Measurements from ENCODE around the gene TTC23.

The TTC23 gene

GRCh38 chr15:99168601-99169580, 80.5 kb downstream of the TTC23 start:
- H3K4me3 ChIP-seq (ENCODE audit: low read depth, low read length), result no peak overlapping the region
- DNase-seq (ENCODE audit: low read depth), result no peak
- TF ChIP-seq CTCF (IDR thresholded peaks at IDR 0.05; ENCODE audit: low read depth, low read length, missing control alignments), result no peak

GRCh38 chr15:99167640-99168039, 81.7 kb downstream of the TTC23 start:
- no peak for DNase-seq (ENCODE audit: low read depth)
- no peak overlapping the region for H3K4me3 ChIP-seq (ENCODE audit: low read depth, low read length)
- no peak for TF ChIP-seq CTCF (IDR thresholded peaks at IDR 0.05; ENCODE audit: low read depth, low read length, missing control alignments)

- DNase-seq (ENCODE audit: low read depth), result no peak
- no peak overlapping the region for H3K4me3 ChIP-seq (ENCODE audit: low read depth, low read length)
- no peak for TF ChIP-seq CTCF (IDR thresholded peaks at IDR 0.05; ENCODE audit: low read depth, low read length, missing control alignments)
Measured at GRCh38 chr15:99167201-99167600, 82.2 kb downstream of the TTC23 start.

- TF ChIP-seq CTCF (IDR thresholded peaks at IDR 0.05; ENCODE audit: low read depth, low read length, missing control alignments), result no peak
- no peak for DNase-seq (ENCODE audit: low read depth)
- H3K4me3 ChIP-seq (ENCODE audit: low read depth, low read length), result no peak overlapping the region
Measured at GRCh38 chr15:99165956-99166689, 83.3 kb downstream of the TTC23 start.

- no peak overlapping the region for H3K4me3 ChIP-seq (ENCODE audit: low read depth, low read length)
- no peak for TF ChIP-seq CTCF (IDR thresholded peaks at IDR 0.05; ENCODE audit: low read depth, low read length, missing control alignments)
- no peak for DNase-seq (ENCODE audit: low read depth)
Measured at GRCh38 chr15:99165020-99165790, 84.2 kb downstream of the TTC23 start.

- DNase-seq (ENCODE audit: low read depth), result no peak
Measured at GRCh38 chr15:99164119-99164518, 85.3 kb downstream of the TTC23 start.

More at GRCh38 chr15:99164119-99164518, 85.3 kb downstream of the TTC23 start:
- no peak overlapping the region for H3K4me3 ChIP-seq (ENCODE audit: low read depth, low read length)
- TF ChIP-seq CTCF (IDR thresholded peaks at IDR 0.05; ENCODE audit: low read depth, low read length, missing control alignments), result no peak
